Tibial nerve (tissue), 4 donors: ENCODE data around the gene HOMER3.

ENCODE experiments used
- CTCF ChIP-seq, 5 experiments: fragments of 200-600 bp in 3 of 5; fragments of 450-650 bp in 2 of 5; sonication (generic) in 3 of 5; IDR thresholded peaks; one replicate each; pipeline ENCODE4 v1.5.1; 2016 to 2019; ENCODE audit warnings: antibody characterized with exemption in 5 of 5, mild to moderate bottlenecking in 3 of 5, moderate library complexity in 2 of 5
- EP300 ChIP-seq, 2 donors: sonication (generic); formaldehyde crosslinking; IDR thresholded peaks; one replicate each; pipeline ENCODE4 v1.6.1; 2017; ENCODE audit warnings: antibody characterized with exemption in 2 of 2, mild to moderate bottlenecking in 1 of 2
- POLR2A ChIP-seq, 2 donors: fragments of 450-650 bp; IDR thresholded peaks; one replicate each; pipeline ENCODE4 v1.6.1; 2017; ENCODE audit warnings: antibody characterized with exemption in 2 of 2, mild to moderate bottlenecking in 2 of 2, moderate library complexity in 2 of 2

DNA sequence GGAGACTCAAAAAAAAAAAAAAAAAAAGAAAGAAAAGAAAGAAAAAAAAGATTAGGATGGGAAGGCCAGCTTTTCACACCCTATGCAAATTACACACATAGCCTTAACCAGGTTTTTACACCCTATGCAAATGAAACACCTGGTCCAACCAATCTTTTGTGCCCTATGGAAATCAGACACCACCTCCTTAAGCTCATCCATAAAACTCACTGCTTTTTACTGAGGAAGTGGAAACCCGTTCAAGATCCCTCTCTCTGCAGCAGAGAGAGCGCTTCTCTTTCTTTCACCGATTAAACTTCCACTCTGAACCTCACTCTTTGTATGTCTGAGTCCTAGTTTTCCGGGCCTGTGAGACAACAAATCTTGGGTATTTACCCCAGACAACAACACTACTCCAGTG lies 25.3 kb upstream of the HOMER3 start:
- TF ChIP-seq POLR2A (IDR thresholded peaks at IDR 0.05) (no peak), CTCF (IDR thresholded peaks at IDR 0.05) (no peak), EP300 (IDR thresholded peaks at IDR 0.05) (no peak)
